SK-N-SH (cell line): Measurements from ENCODE around the gene S1PR3. TPM values are rescaled to one million over a fixed set of nuclear protein-coding genes. Genes with fewer than 3 reads are reported as not detected.

Experiments used
- CTCF ChIA-PET: fragments of 300-600, 350-600 bp; formaldehyde crosslinking; extraction: SDS; loops from one replicate; lab custom pipeline; 2021; lab: Yijun Ruan, JAX
- POLR2A ChIA-PET: fragments of 350-600 bp; sonication (Branson Sonifier 250); formaldehyde crosslinking; extraction: SDS; loops from one replicate; lab custom pipeline; 2020; ENCODE audit warnings: antibody characterized with exemption, inconsistent platforms; lab: Yijun Ruan, JAX
- DNase-seq: peaks from one replicate; pipeline ENCODE4 v3.0.0; 2012
- H2AFZ ChIP-seq: fragments of 200-600 bp; sonication (generic); 2 replicates; pipeline ENCODE4 v1.8.1; 2016; ENCODE audit warnings: antibody characterized with exemption, mild to moderate bottlenecking, low read depth
- H3F3A ChIP-seq: fragments of 200-600 bp; sonication (generic); replicated peaks from 2 replicates; pipeline ENCODE3; 2016; ENCODE audit warnings: antibody characterized with exemption, mild to moderate bottlenecking; ENCODE audit not compliant: insufficient read depth
- H3K27ac ChIP-seq, 2 experiments: fragments of 200-500 bp in 1 of 2; fragments of 200-600 bp in 1 of 2; sonication (Bioruptor generic) in 1 of 2; sonication (generic), shearing (Covaris generic) in 1 of 2; 2 replicates each; pipeline versions ENCODE4 v1.5.1 to v1.6.1; 2014 to 2016; ENCODE audit warnings: low read depth in 2 of 2, inconsistent platforms in 1 of 2, low read length in 1 of 2, mild to moderate bottlenecking in 1 of 2, mixed read lengths in 1 of 2
- H3K27me3 ChIP-seq: fragments of 200-600 bp; sonication (generic), shearing (Covaris generic); 2 replicates; pipeline ENCODE4 v1.6.1; 2016; ENCODE audit warnings: mixed run types; ENCODE audit not compliant: insufficient read depth
- H3K36me3 ChIP-seq, 2 experiments: fragments of 200-500 bp in 1 of 2; fragments of 200-600 bp in 1 of 2; sonication (Bioruptor generic) in 1 of 2; sonication (generic) in 1 of 2; replicated peaks in 1 of 2; 2 replicates each; pipeline versions ENCODE3 to v1.5.1; 2014 to 2016; ENCODE audit warnings: low read length in 1 of 2, mild to moderate bottlenecking in 1 of 2; ENCODE audit not compliant: insufficient read depth in 2 of 2, control insufficient read depth in 1 of 2
- H3K4me1 ChIP-seq, 2 experiments: fragments of 200-500 bp in 1 of 2; fragments of 200-600 bp in 1 of 2; sonication (Bioruptor generic) in 1 of 2; sonication (generic), shearing (Covaris generic) in 1 of 2; 2 replicates each; pipeline versions ENCODE4 v1.5.1 to v1.6.1; 2014 to 2016; ENCODE audit warnings: low read depth in 1 of 2, low read length in 1 of 2, mixed run types in 1 of 2; ENCODE audit not compliant: insufficient read depth in 2 of 2, control insufficient read depth in 1 of 2
- H3K4me2 ChIP-seq: fragments of 200-600 bp; sonication (generic), shearing (Covaris generic); 2 replicates; pipeline ENCODE4 v1.6.1; 2017; ENCODE audit warnings: mixed run types
- H3K4me3 ChIP-seq, 2 experiments: fragments of 200-500 bp in 1 of 2; fragments of 200-600 bp in 1 of 2; sonication (Bioruptor generic) in 1 of 2; sonication (generic), shearing (Covaris generic) in 1 of 2; 2 replicates each; pipeline versions ENCODE4 v1.5.1 to v1.8.1; 2014 to 2016; ENCODE audit warnings: low read depth in 2 of 2, inconsistent platforms in 1 of 2, low read length in 1 of 2, mild to moderate bottlenecking in 1 of 2, mixed read lengths in 1 of 2, moderate library complexity in 1 of 2
- H3K79me2 ChIP-seq: fragments of 200-600 bp; sonication (generic); 2 replicates; pipeline ENCODE4 v1.8.1; 2017; ENCODE audit warnings: mild to moderate bottlenecking; ENCODE audit not compliant: insufficient read depth
- H3K9ac ChIP-seq: fragments of 200-600 bp; sonication (generic); 2 replicates; pipeline ENCODE4 v1.6.1; 2017; ENCODE audit warnings: mixed run types
- H3K9me2 ChIP-seq: fragments of 200-600 bp; sonication (generic); 2 replicates; pipeline ENCODE4 v1.6.1; 2017; ENCODE audit warnings: mixed run types
- H3K9me3 ChIP-seq: fragments of 200-600 bp; sonication (generic); 2 replicates; pipeline ENCODE4 v1.6.1; 2017; ENCODE audit warnings: mixed run types, mild to moderate bottlenecking, moderate library complexity
- H4K20me1 ChIP-seq: fragments of 200-600 bp; sonication (generic); 2 replicates; pipeline ENCODE4 v1.6.1; 2017; ENCODE audit warnings: mild to moderate bottlenecking, mixed run types; ENCODE audit not compliant: insufficient read depth
- CTCF ChIP-seq: fragments of 200-600 bp; sonication (generic); IDR thresholded peaks from 2 replicates; pipeline ENCODE4 v1.6.1; 2017; ENCODE audit warnings: antibody characterized with exemption, mild to moderate bottlenecking, moderate library complexity
- ELF1 ChIP-seq: IDR thresholded peaks from 2 replicates; pipeline ENCODE4 v1.4.0; 2012
- FOSL2 ChIP-seq: IDR thresholded peaks from 2 replicates; pipeline ENCODE4 v1.4.0; 2012; ENCODE audit warnings: low read depth, mild to moderate bottlenecking, moderate library complexity, borderline replicate concordance
- GABPA ChIP-seq: IDR thresholded peaks from 2 replicates; pipeline ENCODE4 v1.4.0; 2012; ENCODE audit warnings: low read depth, mild to moderate bottlenecking
- GATA2 ChIP-seq: sonication (generic); formaldehyde crosslinking; IDR thresholded peaks from 2 replicates; pipeline ENCODE4 v1.5.0; 2020; ENCODE audit warnings: mild to moderate bottlenecking, missing genetic modification reagents
- MEF2A ChIP-seq: IDR thresholded peaks from 2 replicates; pipeline ENCODE4 v1.4.0; 2012; ENCODE audit warnings: low read depth, borderline replicate concordance
- MXI1 ChIP-seq: IDR thresholded peaks from 2 replicates; pipeline ENCODE4 v1.6.1; 2012; ENCODE audit warnings: mild to moderate bottlenecking, low read depth, low read length, improper control_type of control experiment
- NRF1 ChIP-seq: IDR thresholded peaks from 2 replicates; pipeline ENCODE4 v1.6.1; 2012; ENCODE audit warnings: low read depth, mild to moderate bottlenecking, low read length
- PBX3 ChIP-seq: IDR thresholded peaks from 2 replicates; pipeline ENCODE4; 2012
- POLR2AphosphoS5 ChIP-seq: IDR thresholded peaks from 2 replicates; pipeline ENCODE4 v1.6.1; 2012; ENCODE audit warnings: low read depth, low read length
- RAD21 ChIP-seq: IDR thresholded peaks from 2 replicates; pipeline ENCODE4 v1.6.1; 2012; ENCODE audit warnings: mild to moderate bottlenecking, low read length
- RCOR1 ChIP-seq: fragments of 150-350 bp; IDR thresholded peaks from 2 replicates; pipeline ENCODE4 v1.6.1; 2017; ENCODE audit warnings: antibody characterized with exemption, low read length
- REST ChIP-seq: IDR thresholded peaks from 2 replicates; pipeline ENCODE4 v1.6.1; 2012; ENCODE audit warnings: mild to moderate bottlenecking, low read depth, low read length, moderate library complexity
- SIN3A ChIP-seq: IDR thresholded peaks from 2 replicates; pipeline ENCODE4 v1.6.1; 2012; ENCODE audit warnings: low read depth, mild to moderate bottlenecking, low read length, moderate library complexity, borderline replicate concordance
- SMC3 ChIP-seq: IDR thresholded peaks from 2 replicates; pipeline ENCODE4 v1.6.1; 2012; ENCODE audit warnings: low read depth, low read length, improper control_type of control experiment
- TAF1 ChIP-seq: IDR thresholded peaks from 2 replicates; pipeline ENCODE4 v1.6.1; 2012; ENCODE audit warnings: low read depth, mild to moderate bottlenecking, low read length, moderate library complexity, borderline replicate concordance
- TCF12 ChIP-seq: IDR thresholded peaks from 2 replicates; pipeline ENCODE4 v1.4.0; 2012
- TEAD4 ChIP-seq: IDR thresholded peaks from 2 replicates; pipeline ENCODE4 v1.4.0; 2012; ENCODE audit warnings: mild to moderate bottlenecking, borderline replicate concordance; ENCODE audit not compliant: insufficient read depth
- USF2 ChIP-seq: fragments of 150-350 bp; IDR thresholded peaks from 2 replicates; pipeline ENCODE4 v1.6.1; 2017; ENCODE audit warnings: antibody characterized with exemption, low read length, low read depth, borderline replicate concordance
- WGBS: methylation state at CpG from one replicate; pipeline ENCODE4 v1.1.6; 2017; ENCODE audit warnings: low lambda C conversion rate; 5-methylcytosine and 5-hydroxymethylcytosine counted together
- polyA plus RNA-seq, 3 experiments: library from polyadenylated mRNA; depleted of rRNA; stranded (reverse); fragments of >200 nt; gene quantifications; 2 replicates each; pipeline ENCODE4 v1.2.3, GENCODE V29; 2012

S1PR3 gene
- polyA plus RNA-seq, 1 of the 3 experiments (the other 2 are of a cell fraction) = 2.5 TPM

DNA sequence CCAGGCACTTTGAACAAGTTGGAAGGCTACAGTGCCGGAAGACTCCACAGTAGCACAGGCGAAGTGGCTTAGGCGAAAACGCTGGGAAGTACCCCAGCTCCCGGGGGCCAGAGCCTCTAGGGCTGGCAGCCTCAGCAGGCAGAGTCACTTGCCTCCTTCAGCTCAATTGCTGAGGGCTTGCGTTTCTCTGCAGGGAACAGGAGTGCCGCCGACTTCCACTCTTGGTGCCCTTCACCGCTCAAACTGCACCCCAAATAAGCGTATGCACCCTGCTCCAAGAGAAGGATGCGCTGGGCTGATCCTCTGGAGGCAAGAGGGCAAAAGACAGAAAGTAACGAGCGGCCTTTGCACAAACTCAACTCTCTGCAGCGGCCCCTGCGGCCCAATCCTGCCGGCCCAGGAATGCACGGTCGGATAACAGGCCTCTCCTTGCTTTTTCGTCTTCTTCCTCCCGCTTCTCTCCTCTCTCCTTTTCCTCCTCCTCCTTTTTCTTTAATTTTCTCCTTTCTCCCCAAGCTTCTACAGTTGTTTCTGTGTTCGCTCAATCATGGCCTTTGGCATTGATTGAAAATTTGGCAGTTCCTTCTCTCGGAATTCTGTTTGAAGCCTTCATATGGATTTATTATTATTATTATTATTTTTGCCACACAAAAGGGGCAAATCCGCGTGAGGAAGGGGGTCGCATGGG, 1.1 kb upstream of the S1PR3 start:
- TF ChIP-seq POLR2AphosphoS5 (no peak), TAF1 (no peak), SIN3A (no peak), USF2 (no peak), MXI1 (no peak), REST (no peak), TCF12 (no peak), MEF2A (no peak), GATA2 (CRISPR knock-in tag) (no peak), GABPA (no peak), FOSL2 (no peak), SMC3 (no peak), ELF1 (no peak)
- CTCF ChIA-PET = interaction anchor here (0.6 to 3.0 kb wide), 2 partner anchors 11 to 317 kb away, joined by 3 to 9 read pairs; no protein-coding TSS in a partner anchor
- Histone ChIP-seq H3K36me3 (no peaks in the 10 kb centered on the region), H3K4me1 (peaks cover 26 to 32% of the 10 kb centered on the region in 2 experiments), H3K27me3 (no peaks in the 10 kb centered on the region), H3K4me2 (no peak overlapping the region), H3K9ac (no peak overlapping the region), H3K9me3 (no peaks in the 10 kb centered on the region), H3K9me2 (no peaks in the 10 kb centered on the region), H3K4me3 (peak overlapping the region in 1 of 2 experiments; percentile 83; a peak in 1 of 4 replicates), H3K27ac (no peak overlapping the region), H2AFZ (no peak overlapping the region), H3F3A (no peaks in the 10 kb centered on the region), H3K79me2 (peaks cover 13% of the 10 kb centered on the region), H4K20me1 (no peaks in the 10 kb centered on the region)
- DNase-seq = no peak
- 88% methylated on average over 22 of the region's 25 CpGs for WGBS
- POLR2A ChIA-PET = no interaction called here

DNA sequence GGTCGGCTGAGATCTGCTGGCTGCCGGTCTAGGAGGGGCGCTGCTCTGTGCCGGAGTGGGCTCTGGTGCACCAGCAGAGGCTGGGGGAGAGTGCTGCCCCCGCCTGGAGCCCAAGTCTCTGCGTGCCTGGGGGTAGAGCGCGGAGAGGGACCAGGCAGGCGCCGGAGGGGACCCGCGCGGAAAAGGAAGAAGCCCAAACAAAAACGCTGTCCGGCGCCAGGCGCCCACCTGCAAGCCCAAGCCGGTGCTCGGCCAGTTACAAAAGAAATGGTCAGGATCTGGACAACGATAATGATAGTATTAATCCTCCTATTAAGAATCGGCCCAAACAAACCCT, 571 bp upstream of the S1PR3 start:
- Histone ChIP-seq H3K4me2 (peak overlapping the region; percentile 71; the same call in 1 of the 2 replicates), H3K9ac (peak overlapping the region; percentile 45; the same call in 1 of the 2 replicates), H3K9me2 (no peaks in the 10 kb centered on the region), H2AFZ (peak overlapping the region; percentile 82; the same call in 1 of the 2 replicates), H3K27me3 (no peaks in the 10 kb centered on the region), H3K27ac (no peak overlapping the region), H3K4me3 (peak overlapping the region; percentile 70 to 83; a peak in 3 of 4 replicates), H3F3A (no peaks in the 10 kb centered on the region), H4K20me1 (no peaks in the 10 kb centered on the region), H3K36me3 (peaks cover 0 to 2% of the 10 kb centered on the region in 2 experiments), H3K4me1 (peaks cover 29 to 36% of the 10 kb centered on the region in 2 experiments), H3K9me3 (no peaks in the 10 kb centered on the region), H3K79me2 (peaks cover 13% of the 10 kb centered on the region)
- no peak for DNase-seq
- 61% methylated on average over 21 of the region's 21 CpGs for WGBS
- ChIA-PET POLR2A (no interaction called here), CTCF (interaction anchor here (3.0 kb wide), 1 partner anchor 10 kb away, joined by 9 read pairs; no protein-coding TSS in a partner anchor)
- no peak for TF ChIP-seq MEF2A
- no peak for TF ChIP-seq PBX3
- no peak for TF ChIP-seq TEAD4
- TF ChIP-seq RCOR1 = no peak
- no peak for TF ChIP-seq NRF1
- no peak for TF ChIP-seq SIN3A
- peak; percentile 32 for TF ChIP-seq CTCF
- 0 out of 2 replicates have a peak, but pooled peaks have one; percentile 2 for TF ChIP-seq RAD21
- TF ChIP-seq POLR2AphosphoS5 = no peak
